Astrocyte of the spinal cord (primary cell): ENCODE results near the gene RAB35.

Experiments used
- DNase-seq: peaks from one replicate; pipeline ENCODE4 v3.0.0; 2011; ENCODE audit warnings: low read depth, low spot score
- H3K4me3 ChIP-seq: 2 replicates; pipeline ENCODE4 v1.5.1; 2011; ENCODE audit warnings: low read depth, mild to moderate bottlenecking, low read length, moderate library complexity
- in situ Hi-C: cut with HindIII; loops from 2 replicates; pipeline ENCODE4 v1.10.0; 2017; ENCODE audit warnings: low sequenced_read_pairs
- TF ChIP-seq, protein P1 (sequence below): IDR thresholded peaks from 2 replicates; pipeline ENCODE4 v1.5.1; 2012; ENCODE audit warnings: low read depth, mild to moderate bottlenecking, low read length, inconsistent platforms

Gene RAB35

DNA sequence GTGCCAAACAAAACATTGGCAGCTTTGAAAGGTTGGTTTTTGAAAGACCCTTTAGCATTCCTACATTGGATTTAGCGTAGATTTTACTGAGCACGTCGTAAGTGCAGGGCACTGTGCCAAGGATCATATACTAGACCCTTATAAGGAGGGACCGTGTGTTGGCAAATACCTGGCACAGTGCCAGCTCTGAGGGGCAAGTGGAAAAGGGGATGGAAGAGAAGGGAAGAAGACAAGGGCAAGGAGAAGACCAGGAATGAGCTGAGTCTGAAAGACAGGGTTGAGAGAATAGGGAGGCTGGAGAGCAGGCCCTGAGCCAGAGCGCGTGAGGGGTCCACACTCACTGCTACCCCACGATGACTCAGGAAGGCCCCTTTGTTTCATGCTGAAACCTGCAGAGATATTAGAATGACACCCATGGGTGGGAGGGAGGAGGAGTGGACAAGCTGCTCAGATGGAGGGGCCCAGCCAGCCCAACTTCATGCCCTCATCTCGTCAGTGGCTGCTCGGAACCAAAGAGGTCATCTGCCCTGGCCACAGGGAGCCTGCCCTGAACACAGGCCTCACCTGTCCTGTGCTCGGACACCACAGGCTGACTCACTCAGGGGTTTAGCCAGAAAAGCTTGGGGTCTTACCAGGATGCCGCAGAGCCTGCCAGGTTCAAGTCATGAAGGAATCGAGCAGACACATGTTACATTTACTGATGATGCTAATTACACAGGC lies 25.0 kb downstream of the RAB35 start:
- TF ChIP-seq, protein P1, sequence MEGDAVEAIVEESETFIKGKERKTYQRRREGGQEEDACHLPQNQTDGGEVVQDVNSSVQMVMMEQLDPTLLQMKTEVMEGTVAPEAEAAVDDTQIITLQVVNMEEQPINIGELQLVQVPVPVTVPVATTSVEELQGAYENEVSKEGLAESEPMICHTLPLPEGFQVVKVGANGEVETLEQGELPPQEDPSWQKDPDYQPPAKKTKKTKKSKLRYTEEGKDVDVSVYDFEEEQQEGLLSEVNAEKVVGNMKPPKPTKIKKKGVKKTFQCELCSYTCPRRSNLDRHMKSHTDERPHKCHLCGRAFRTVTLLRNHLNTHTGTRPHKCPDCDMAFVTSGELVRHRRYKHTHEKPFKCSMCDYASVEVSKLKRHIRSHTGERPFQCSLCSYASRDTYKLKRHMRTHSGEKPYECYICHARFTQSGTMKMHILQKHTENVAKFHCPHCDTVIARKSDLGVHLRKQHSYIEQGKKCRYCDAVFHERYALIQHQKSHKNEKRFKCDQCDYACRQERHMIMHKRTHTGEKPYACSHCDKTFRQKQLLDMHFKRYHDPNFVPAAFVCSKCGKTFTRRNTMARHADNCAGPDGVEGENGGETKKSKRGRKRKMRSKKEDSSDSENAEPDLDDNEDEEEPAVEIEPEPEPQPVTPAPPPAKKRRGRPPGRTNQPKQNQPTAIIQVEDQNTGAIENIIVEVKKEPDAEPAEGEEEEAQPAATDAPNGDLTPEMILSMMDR: no peak
- in situ Hi-C loops: no loop called here
- no peak overlapping the region for H3K4me3 ChIP-seq
- DNase-seq: no peak

DNA sequence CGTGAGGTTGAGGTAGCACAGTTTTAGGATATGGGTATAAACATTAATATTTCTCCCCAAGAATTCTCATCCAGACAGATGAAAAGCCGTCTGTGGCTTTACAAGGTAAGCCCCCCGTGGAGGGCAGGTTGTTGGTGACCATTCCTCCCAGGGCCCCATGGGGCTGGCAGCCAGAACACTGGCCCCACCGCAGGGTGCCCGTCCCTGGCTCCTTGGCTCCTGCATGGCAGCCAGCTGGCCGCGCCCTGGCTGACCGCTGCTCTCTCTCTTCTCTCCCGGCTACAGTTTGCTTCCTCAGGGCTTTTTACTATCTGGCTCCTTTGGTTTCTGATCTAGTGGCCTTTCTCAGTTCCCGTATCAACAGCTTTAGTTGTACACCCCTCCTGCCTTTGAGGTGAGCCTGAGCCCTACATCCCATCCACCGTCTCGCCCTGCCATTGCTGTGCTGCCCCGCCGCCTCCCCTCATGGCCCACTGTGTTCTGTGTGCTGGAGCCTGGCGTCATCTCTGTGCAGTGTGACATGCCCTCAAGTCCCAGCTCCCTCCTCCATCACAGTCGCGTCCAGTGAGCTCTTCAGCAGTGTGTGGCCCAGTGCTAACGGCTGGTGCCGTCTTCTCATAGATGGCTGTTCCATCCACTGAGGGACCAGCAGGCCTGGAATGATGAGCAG lies 25.8 kb downstream of the RAB35 start:
- TF ChIP-seq, protein P1: no peak
- no peak for DNase-seq
- no peak overlapping the region for H3K4me3 ChIP-seq
- in situ Hi-C loops: no loop called here

DNA sequence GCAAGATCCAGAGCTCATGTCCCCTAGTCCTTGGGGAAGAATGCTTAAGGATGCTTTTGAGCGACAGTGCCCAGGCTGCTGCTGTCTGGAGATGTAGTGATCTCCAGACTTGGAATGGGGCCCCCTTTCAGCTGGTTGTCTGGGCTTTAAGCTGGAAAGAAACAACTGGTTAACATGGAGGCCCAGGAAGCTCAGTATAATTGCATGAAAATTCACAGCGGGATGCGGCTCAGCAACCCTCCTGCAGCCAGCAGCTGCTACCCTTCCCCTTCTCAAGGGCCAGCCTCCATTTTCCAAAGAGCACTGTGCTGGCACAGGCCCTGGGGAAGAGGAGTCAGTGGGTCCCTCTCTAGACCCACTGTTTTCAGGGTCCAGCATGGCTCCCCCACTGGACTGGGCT lies 26.3 kb downstream of the RAB35 start:
- in situ Hi-C loops: no loop called here
- no peak overlapping the region for H3K4me3 ChIP-seq
- TF ChIP-seq, protein P1: no peak
- no peak for DNase-seq

- in situ Hi-C loops: no loop called here
- no peak for DNase-seq
- TF ChIP-seq, protein P1: no peak
- H3K4me3 ChIP-seq: no peak overlapping the region
Observed at GRCh38 chr12:120089796-120090195, 26.8 kb downstream of the RAB35 start.

DNA sequence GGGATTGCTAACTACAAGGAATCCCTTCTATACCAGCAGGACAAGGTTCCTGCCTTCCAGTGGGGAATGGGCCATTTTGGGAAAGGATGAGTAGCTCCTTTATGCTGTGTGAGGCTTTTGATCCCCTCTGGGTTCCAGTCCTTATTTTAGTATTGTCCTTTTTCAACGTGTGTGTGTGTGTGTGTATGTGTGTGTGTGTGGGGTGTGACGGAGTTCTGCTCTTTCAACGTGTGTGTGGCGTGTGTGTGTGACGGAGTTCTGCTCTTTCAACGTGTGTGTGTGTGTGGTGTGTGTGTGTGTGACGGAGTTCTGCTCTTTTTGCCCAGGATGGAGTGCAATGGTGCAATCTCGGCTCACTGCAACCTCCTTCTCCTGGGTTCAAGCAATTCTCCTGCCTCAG lies 27.4 kb downstream of the RAB35 start:
- TF ChIP-seq, protein P1: no peak
- no peak for DNase-seq
- no peak overlapping the region for H3K4me3 ChIP-seq
- in situ Hi-C loops: no loop called here

- DNase-seq: peak; percentile 99
- in situ Hi-C loops: no loop called here
- peak overlapping the region; percentile 45 for H3K4me3 ChIP-seq
- TF ChIP-seq, protein P1: peak; percentile 98
Observed at GRCh38 chr12:120086801-120087621, 29.5 kb downstream of the RAB35 start.
